ENCODE measurements around the gene HSDL2.

HSDL2 gene

DNA sequence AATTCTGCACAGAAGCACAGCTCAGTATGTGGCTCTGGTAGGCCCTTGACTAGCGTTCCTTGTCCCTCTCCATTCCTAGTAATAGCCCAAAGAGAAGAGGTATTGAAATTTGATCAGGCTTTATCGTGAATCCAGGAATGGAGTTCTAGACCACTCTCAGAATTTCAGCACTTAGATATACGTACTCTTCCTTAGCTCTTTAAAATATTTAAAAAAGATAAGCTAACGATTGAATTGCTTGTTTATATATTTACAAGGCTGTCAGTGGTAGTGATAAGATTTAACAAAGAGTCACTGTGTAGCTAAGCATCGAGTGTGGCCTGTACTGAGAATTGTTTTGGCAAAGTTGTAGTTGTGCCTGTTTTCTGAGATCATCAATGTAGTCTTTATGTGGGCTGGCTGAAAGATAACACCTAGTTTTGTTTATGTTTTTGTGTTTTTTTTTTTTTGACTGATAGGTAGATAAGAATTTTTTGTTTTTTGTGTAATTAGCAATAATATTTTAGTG lies 109.2 kb downstream of the HSDL2 start:
- Histone ChIP-seq H3K4me1 (ENCODE audit: control insufficient read depth, insufficient read depth, low read length) (peaks cover 7% of the 10 kb centered on the region), H3K4me3 (ENCODE audit: low read length) (no peak overlapping the region), H3K36me3 (ENCODE audit: insufficient read depth, low read length) (no peaks in the 10 kb centered on the region), H3K4me2 (ENCODE audit: low read length) (no peak overlapping the region), H3K27me3 (ENCODE audit: control insufficient read depth, insufficient read depth, low read length) (no peaks in the 10 kb centered on the region), H3K9me3 (replicated peaks; ENCODE audit: low read length) (no peaks in the 10 kb centered on the region), H3K9ac (ENCODE audit: low read depth, low read length) (no peak overlapping the region)

DNA sequence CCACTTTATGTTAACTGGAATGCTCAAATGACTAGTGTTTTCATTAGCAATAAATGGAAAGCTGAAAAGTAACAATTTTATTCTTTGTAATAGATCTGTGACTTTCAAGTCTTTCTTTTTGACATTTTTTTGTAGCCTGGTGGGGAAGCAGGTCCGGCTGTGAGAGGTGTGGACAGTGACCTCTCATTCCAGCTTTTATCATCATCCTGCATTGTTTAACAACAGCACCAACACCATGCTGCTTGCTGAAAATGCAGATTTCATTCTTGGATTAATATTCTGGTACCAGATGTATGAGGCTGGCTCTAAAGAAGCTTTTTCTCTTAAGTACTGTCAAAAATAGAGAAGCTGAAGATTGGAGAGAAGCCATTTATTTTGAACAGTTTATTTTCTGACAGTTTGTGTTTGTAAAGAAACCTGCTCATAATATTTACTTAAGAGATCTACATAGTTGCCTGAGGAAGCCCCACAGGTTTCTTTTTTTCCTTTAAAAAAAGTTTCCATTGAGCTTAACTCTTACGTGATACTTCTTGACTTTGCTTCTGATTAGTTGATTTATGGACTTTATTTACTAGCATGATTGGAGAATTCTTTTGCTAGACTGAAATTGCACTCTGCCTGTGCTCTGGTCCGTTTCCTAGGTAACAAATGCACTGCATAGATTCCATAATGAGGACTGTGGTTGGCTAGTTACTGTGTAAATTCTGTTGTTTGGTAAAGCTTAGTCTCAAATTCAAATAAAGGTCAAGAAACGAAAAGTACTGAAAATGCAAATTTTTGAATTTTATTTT lies 110.2 kb downstream of the HSDL2 start:
- Histone ChIP-seq H3K4me2 (ENCODE audit: low read length) (no peak overlapping the region), H3K4me1 (ENCODE audit: control insufficient read depth, insufficient read depth, low read length) (peaks cover 7% of the 10 kb centered on the region), H3K36me3 (ENCODE audit: insufficient read depth, low read length) (no peaks in the 10 kb centered on the region)

DNA sequence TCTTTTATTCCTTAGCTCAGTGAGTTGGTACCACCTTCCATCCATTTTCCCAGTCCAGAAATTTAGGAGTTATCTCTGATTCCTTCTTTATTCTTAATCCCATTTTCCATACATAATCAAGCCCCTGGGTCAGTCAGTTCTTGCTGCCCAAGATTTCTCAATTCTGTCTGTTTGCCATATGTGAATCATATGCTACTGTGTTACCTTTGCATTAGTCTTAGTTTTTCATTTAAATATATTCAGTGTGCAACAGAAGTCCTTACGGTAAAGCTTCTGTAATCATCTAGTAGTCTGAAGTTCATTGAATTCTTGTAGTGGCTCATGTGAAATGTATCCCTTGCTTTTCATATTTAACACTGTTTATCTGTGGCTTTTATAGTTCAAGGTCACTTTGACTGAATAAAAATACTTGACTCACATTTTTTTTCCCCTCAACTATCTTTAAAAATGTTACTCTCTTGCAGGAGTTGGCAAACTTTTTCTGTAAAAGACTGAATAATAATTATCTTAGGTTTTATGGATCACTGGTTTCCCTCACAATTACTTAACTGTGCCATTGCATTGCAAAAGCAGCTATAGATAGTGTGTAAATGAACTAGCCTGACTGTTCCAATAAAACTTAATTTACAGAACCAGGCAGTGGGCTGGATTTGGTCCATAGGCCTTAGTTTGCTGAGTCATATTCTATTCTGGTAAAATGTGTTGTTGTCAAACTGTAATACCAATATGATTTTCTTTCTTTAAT lies 113.7 kb downstream of the HSDL2 start:
- Histone ChIP-seq H3K4me3 (ENCODE audit: low read length) (no peak overlapping the region), H3K9ac (ENCODE audit: low read depth, low read length) (no peak overlapping the region), H3K36me3 (ENCODE audit: insufficient read depth, low read length) (no peaks in the 10 kb centered on the region), H3K27me3 (ENCODE audit: control insufficient read depth, insufficient read depth, low read length) (no peaks in the 10 kb centered on the region), H3K4me1 (ENCODE audit: control insufficient read depth, insufficient read depth, low read length) (no peaks in the 10 kb centered on the region), H3K9me3 (replicated peaks; ENCODE audit: low read length) (no peaks in the 10 kb centered on the region), H3K4me2 (ENCODE audit: low read length) (no peak overlapping the region)

More for the DNA sequence above, 110.2 kb downstream of the HSDL2 start:
- Histone ChIP-seq H3K9me3 (replicated peaks; ENCODE audit: low read length) (no peaks in the 10 kb centered on the region), H3K9ac (ENCODE audit: low read depth, low read length) (no peak overlapping the region), H3K4me3 (ENCODE audit: low read length) (no peak overlapping the region), H3K27me3 (ENCODE audit: control insufficient read depth, insufficient read depth, low read length) (no peaks in the 10 kb centered on the region)

DNA sequence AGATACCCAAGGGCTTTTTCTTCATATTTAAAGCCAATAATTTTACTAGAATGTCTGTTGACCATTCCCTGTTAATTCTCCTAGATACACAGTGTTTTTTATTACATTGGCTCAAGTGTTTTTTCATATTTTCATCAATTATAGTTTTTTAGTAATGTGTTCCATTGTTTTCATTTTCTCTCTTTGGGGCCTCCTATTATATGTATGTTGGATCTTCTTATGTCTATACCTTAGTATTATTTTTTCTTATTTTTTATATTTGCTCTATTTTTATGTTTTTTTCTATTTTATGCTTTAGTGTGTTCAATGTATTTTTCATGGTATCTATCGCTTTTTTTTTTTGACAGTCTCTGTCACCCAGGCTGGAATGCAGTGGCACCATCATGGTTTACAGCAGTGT lies 114.2 kb downstream of the HSDL2 start:
- H3K36me3 ChIP-seq (ENCODE audit: insufficient read depth, low read length): no peaks in the 10 kb centered on the region
- no peaks in the 10 kb centered on the region for H3K4me1 ChIP-seq (ENCODE audit: control insufficient read depth, insufficient read depth, low read length)

DNA sequence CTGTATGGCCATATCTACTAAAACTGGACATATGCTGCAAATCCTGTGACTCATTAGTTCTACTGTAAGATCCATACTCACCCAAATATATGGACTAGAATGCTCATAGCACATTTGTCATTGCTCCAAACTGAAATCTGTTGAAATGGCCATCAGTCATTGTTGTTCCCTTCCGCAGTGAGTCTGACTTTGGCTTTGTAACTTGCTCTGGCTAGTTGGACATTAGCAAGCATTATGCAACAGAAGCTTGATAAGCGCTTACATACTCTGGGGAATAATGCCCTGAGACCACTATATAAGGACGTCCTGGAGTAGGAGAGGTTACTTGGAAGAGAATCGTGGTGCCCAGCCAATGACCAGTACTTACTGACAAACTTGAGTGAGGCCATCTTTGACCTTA lies 115.7 kb downstream of the HSDL2 start:
- no peak overlapping the region for H3K9ac ChIP-seq (ENCODE audit: low read depth, low read length)
- H3K4me1 ChIP-seq (ENCODE audit: control insufficient read depth, insufficient read depth, low read length): no peaks in the 10 kb centered on the region
- H3K36me3 ChIP-seq (ENCODE audit: insufficient read depth, low read length): no peaks in the 10 kb centered on the region
- H3K9me3 ChIP-seq (replicated peaks; ENCODE audit: low read length): no peaks in the 10 kb centered on the region
- H3K4me3 ChIP-seq (ENCODE audit: low read length): no peak overlapping the region
- no peaks in the 10 kb centered on the region for H3K27me3 ChIP-seq (ENCODE audit: control insufficient read depth, insufficient read depth, low read length)
- H3K4me2 ChIP-seq (ENCODE audit: low read length): no peak overlapping the region

More for the DNA sequence above, 114.2 kb downstream of the HSDL2 start:
- no peak overlapping the region for H3K9ac ChIP-seq (ENCODE audit: low read depth, low read length)
- no peak overlapping the region for H3K4me3 ChIP-seq (ENCODE audit: low read length)
- H3K9me3 ChIP-seq (replicated peaks; ENCODE audit: low read length): no peaks in the 10 kb centered on the region
- no peaks in the 10 kb centered on the region for H3K27me3 ChIP-seq (ENCODE audit: control insufficient read depth, insufficient read depth, low read length)
- no peak overlapping the region for H3K4me2 ChIP-seq (ENCODE audit: low read length)

DNA sequence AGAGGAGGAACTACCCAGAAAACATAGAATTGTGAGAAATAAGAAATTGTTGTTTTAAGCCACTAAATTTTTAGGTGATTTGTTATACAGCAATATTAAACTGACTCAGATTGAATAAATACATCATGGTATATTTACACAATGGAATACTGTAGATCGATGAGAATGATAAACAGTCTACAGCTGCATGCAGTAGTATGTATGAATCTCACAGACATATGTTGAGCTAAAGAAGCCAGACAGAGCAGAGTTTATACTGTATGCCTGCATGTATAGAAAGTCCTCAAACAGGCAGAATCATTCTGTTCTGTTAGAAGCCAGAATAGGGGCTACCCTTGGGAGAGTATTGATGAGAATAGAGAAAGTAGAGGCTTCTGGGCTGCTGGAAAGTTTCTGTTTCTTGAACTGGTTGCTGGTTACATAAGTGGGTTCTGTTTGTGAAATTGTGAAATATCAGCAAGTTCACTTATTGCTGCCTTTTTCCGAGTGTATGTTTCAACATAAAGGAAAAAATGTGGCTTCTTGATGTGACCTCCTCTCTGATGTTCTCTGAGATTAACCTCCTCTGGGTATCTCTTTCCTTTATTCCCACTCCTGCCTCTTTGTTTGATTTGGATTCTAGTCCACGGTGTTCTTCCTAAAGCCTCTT lies 116.3 kb downstream of the HSDL2 start:
- no peak overlapping the region for H3K4me3 ChIP-seq (ENCODE audit: low read length)
- H3K9me3 ChIP-seq (replicated peaks; ENCODE audit: low read length): no peaks in the 10 kb centered on the region
- H3K9ac ChIP-seq (ENCODE audit: low read depth, low read length): no peak overlapping the region
- no peaks in the 10 kb centered on the region for H3K4me1 ChIP-seq (ENCODE audit: control insufficient read depth, insufficient read depth, low read length)
- no peak overlapping the region for H3K4me2 ChIP-seq (ENCODE audit: low read length)
- H3K27me3 ChIP-seq (ENCODE audit: control insufficient read depth, insufficient read depth, low read length): no peaks in the 10 kb centered on the region
- H3K36me3 ChIP-seq (ENCODE audit: insufficient read depth, low read length): no peaks in the 10 kb centered on the region

DNA sequence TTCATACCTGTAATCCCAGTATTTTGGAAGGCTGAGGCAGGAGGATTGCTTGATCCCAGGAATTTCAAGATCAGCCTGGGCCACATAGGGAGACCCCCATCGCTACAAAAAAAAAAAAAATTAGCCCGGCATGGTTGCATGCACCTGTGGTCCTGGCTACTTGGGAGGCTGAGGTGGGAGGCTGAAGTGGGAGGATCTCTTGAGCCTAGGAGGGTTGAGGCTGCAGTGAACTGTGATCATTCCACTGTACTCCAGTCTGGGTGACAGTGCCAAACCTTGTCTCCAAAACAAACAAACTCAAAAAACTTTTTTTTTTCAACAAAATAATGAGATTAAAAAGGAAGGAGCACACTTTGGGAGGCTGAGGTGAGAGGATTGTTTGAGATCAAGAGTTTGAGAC lies 120.9 kb downstream of the HSDL2 start:
- H3K36me3 ChIP-seq (ENCODE audit: insufficient read depth, low read length): no peaks in the 10 kb centered on the region
- H3K4me2 ChIP-seq (ENCODE audit: low read length): no peak overlapping the region
- H3K4me3 ChIP-seq (ENCODE audit: low read length): no peak overlapping the region
- H3K9ac ChIP-seq (ENCODE audit: low read depth, low read length): no peak overlapping the region
- H3K4me1 ChIP-seq (ENCODE audit: control insufficient read depth, insufficient read depth, low read length): peaks cover 5% of the 10 kb centered on the region
- no peaks in the 10 kb centered on the region for H3K9me3 ChIP-seq (replicated peaks; ENCODE audit: low read length)
- no peaks in the 10 kb centered on the region for H3K27me3 ChIP-seq (ENCODE audit: control insufficient read depth, insufficient read depth, low read length)

DNA sequence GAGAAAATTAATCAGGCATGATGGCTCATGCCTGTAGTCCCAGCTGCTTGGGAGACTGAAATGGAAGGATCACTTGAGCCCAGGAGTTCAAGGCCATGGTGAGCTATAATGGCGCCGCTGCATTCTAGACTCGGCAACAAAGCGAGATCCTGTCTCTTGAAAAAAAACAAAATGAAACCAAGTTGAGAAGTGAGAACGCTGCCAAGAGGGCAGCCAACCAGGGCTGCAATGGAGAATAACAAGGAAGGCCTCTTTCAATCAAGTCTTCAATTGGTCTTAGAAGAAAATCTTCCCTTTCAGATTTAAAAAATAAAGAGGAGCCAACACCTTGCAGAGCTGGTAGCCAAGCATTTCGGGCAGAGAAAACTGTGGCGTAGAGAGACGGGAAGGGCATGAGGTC lies 121.4 kb downstream of the HSDL2 start:
- H3K9ac ChIP-seq (ENCODE audit: low read depth, low read length): no peak overlapping the region
- H3K36me3 ChIP-seq (ENCODE audit: insufficient read depth, low read length): no peaks in the 10 kb centered on the region
- H3K4me1 ChIP-seq (ENCODE audit: control insufficient read depth, insufficient read depth, low read length): peaks cover 5% of the 10 kb centered on the region
- H3K9me3 ChIP-seq (replicated peaks; ENCODE audit: low read length): no peaks in the 10 kb centered on the region
- no peaks in the 10 kb centered on the region for H3K27me3 ChIP-seq (ENCODE audit: control insufficient read depth, insufficient read depth, low read length)
- H3K4me3 ChIP-seq (ENCODE audit: low read length): no peak overlapping the region
- no peak overlapping the region for H3K4me2 ChIP-seq (ENCODE audit: low read length)

DNA sequence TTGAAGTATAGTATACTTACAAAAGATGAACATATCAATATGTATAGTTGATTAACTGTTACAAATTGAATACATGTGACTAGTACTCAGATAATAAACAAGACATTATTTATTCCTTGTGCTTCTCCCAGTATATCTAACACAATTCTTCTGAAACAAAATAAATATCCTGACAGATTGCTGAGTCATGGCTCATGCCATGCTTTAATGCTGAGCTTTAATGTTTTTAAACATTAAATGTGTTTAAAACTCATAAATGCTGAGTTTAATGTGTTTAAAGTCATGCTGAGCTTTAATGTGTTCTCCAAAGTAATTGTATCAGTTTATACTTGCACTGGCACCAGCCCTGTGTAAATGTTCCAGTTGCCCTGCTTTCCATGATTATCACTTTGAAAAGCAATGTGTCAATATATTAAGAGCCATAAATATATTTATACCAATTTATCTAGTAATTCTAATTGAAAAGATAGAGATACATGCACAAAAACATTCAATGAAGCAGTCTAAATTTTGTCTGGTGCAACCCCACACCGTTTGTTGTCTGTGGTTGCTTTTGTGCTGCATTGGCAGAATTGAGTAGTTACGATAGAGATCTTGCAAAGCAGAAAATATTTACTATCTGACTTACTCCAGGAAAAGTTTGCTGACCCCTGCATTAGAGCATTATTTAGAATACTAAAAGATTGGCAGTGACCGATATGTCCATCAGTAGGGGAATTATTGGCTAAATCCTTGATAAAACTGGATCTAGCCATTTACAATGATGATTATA lies 122.5 kb downstream of the HSDL2 start:
- Histone ChIP-seq H3K4me1 (ENCODE audit: control insufficient read depth, insufficient read depth, low read length) (peaks cover 5% of the 10 kb centered on the region), H3K9ac (ENCODE audit: low read depth, low read length) (no peak overlapping the region), H3K4me3 (ENCODE audit: low read length) (no peak overlapping the region), H3K4me2 (ENCODE audit: low read length) (no peak overlapping the region), H3K27me3 (ENCODE audit: control insufficient read depth, insufficient read depth, low read length) (no peaks in the 10 kb centered on the region), H3K36me3 (ENCODE audit: insufficient read depth, low read length) (no peaks in the 10 kb centered on the region), H3K9me3 (replicated peaks; ENCODE audit: low read length) (no peaks in the 10 kb centered on the region)

DNA sequence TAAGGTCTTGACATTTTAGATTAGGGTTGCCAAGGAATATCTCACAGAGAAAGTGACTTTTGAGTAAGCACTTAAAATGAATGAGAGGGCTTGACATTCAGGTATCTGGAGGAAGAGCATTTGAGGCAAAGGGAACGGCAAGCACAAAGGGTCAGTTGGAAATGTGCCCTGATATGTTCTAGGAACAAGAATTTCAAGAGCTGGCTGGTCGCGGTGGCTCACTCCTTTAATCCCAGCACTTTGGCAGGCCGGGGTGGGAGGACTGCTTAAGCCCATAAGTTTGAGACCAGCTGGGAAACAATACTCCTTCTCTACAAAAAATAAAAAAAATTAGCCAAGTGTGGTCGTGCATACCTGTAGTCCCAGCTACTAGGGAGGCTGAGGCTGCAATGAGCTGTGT lies 123.3 kb downstream of the HSDL2 start:
- Histone ChIP-seq H3K4me3 (ENCODE audit: low read length) (no peak overlapping the region), H3K9ac (ENCODE audit: low read depth, low read length) (no peak overlapping the region), H3K36me3 (ENCODE audit: insufficient read depth, low read length) (no peaks in the 10 kb centered on the region), H3K27me3 (ENCODE audit: control insufficient read depth, insufficient read depth, low read length) (no peaks in the 10 kb centered on the region), H3K4me2 (ENCODE audit: low read length) (no peak overlapping the region), H3K4me1 (ENCODE audit: control insufficient read depth, insufficient read depth, low read length) (peaks cover 5% of the 10 kb centered on the region), H3K9me3 (replicated peaks; ENCODE audit: low read length) (no peaks in the 10 kb centered on the region)

DNA sequence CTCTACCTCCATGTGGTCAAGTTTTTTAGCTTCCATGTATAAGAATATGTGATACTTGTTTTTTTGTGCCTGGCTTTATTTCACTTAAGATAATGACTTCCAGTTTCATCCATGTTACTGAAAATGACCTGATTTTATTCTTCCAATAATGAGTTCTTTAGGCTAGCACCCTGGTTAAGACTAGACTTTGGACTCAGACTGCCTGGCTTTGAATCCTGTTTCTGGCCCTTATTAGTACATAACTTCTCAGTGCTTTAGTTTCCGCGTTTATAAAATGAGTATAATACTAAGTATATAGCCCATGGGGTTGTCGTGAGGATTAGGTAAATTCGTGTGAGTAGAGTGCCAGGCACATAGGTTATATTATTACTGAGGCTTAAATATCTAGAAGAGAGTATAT lies 125.2 kb downstream of the HSDL2 start:
- Histone ChIP-seq H3K27me3 (ENCODE audit: control insufficient read depth, insufficient read depth, low read length) (no peaks in the 10 kb centered on the region), H3K4me1 (ENCODE audit: control insufficient read depth, insufficient read depth, low read length) (peaks cover 5% of the 10 kb centered on the region), H3K9me3 (replicated peaks; ENCODE audit: low read length) (no peaks in the 10 kb centered on the region), H3K9ac (ENCODE audit: low read depth, low read length) (no peak overlapping the region), H3K4me3 (ENCODE audit: low read length) (no peak overlapping the region), H3K36me3 (ENCODE audit: insufficient read depth, low read length) (no peaks in the 10 kb centered on the region), H3K4me2 (ENCODE audit: low read length) (no peak overlapping the region)
